WTC11 (cell line): Measurements from ENCODE around the gene CREB1.

Experiments used
- CREB1 ChIP-seq: sonication (generic); formaldehyde crosslinking; IDR thresholded peaks from 2 replicates; pipeline ENCODE4 v1.8.0; 2023; ENCODE audit warnings: mild to moderate bottlenecking, missing genetic modification reagents
- EMX1 ChIP-seq: fragments of 250-450 bp; sonication (Bioruptor Pico); IDR thresholded peaks from 2 replicates; pipeline ENCODE4 v1.8.0; 2021; ENCODE audit warnings: mild to moderate bottlenecking
- ETV6 ChIP-seq: sonication (generic); formaldehyde crosslinking; IDR thresholded peaks from 2 replicates; pipeline ENCODE4 v1.8.1; 2022; ENCODE audit warnings: mild to moderate bottlenecking, missing genetic modification reagents
- ZNF671 ChIP-seq: fragments of 250-450 bp; sonication (Bioruptor Pico); IDR thresholded peaks from 2 replicates; pipeline ENCODE4 v1.8.0; 2021; ENCODE audit warnings: mild to moderate bottlenecking
- TF ChIP-seq, protein P1 (sequence below): fragments of 200-600 bp; IDR thresholded peaks from 2 replicates; pipeline ENCODE4 v1.8.0; 2022; ENCODE audit warnings: antibody characterized with exemption
- TF ChIP-seq, protein P2 (sequence below): sonication (generic); formaldehyde crosslinking; IDR thresholded peaks from 2 replicates; pipeline ENCODE4 v1.8.1; 2023; ENCODE audit warnings: mild to moderate bottlenecking, missing genetic modification reagents, borderline replicate concordance
- TF ChIP-seq, protein P3 (sequence below): sonication (generic); formaldehyde crosslinking; IDR thresholded peaks from 2 replicates; pipeline ENCODE4 v1.8.1; 2023; ENCODE audit warnings: mild to moderate bottlenecking, missing genetic modification reagents, moderate library complexity
- TF ChIP-seq, protein P4 (sequence below): sonication (generic); formaldehyde crosslinking; IDR thresholded peaks from 2 replicates; pipeline ENCODE4 v1.8.1; 2023; ENCODE audit warnings: mild to moderate bottlenecking, missing genetic modification reagents
- TF ChIP-seq, protein P5 (sequence below): sonication (generic); formaldehyde crosslinking; conservative IDR thresholded peaks from 2 replicates; pipeline ENCODE4 v1.8.1; 2022; ENCODE audit warnings: mild to moderate bottlenecking, missing genetic modification reagents

DNA sequence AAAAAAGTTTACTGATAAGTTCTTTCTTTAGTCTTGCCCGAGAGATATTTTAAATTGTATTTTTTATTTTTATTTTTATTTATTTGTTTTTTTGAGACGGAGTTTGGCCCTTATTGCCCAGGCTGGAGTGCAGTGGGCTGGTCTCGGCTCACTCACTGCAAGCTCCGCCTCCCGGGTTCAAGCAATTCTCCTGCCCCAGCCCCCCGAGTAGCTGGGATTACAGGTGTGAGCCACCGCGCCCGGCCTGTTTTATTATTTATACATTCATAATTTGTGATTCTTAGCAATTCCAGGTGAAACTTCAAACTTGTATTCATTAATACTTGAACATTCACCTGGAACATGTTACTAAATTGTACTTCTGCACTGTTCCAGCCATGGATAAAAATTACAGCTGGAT is 2.9 kb downstream of the CREB1 start:
- TF ChIP-seq, protein P1, sequence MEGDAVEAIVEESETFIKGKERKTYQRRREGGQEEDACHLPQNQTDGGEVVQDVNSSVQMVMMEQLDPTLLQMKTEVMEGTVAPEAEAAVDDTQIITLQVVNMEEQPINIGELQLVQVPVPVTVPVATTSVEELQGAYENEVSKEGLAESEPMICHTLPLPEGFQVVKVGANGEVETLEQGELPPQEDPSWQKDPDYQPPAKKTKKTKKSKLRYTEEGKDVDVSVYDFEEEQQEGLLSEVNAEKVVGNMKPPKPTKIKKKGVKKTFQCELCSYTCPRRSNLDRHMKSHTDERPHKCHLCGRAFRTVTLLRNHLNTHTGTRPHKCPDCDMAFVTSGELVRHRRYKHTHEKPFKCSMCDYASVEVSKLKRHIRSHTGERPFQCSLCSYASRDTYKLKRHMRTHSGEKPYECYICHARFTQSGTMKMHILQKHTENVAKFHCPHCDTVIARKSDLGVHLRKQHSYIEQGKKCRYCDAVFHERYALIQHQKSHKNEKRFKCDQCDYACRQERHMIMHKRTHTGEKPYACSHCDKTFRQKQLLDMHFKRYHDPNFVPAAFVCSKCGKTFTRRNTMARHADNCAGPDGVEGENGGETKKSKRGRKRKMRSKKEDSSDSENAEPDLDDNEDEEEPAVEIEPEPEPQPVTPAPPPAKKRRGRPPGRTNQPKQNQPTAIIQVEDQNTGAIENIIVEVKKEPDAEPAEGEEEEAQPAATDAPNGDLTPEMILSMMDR, result no peak
- TF ChIP-seq ZNF671 (CRISPR knock-in tag), result no peak
- TF ChIP-seq, protein P2, sequence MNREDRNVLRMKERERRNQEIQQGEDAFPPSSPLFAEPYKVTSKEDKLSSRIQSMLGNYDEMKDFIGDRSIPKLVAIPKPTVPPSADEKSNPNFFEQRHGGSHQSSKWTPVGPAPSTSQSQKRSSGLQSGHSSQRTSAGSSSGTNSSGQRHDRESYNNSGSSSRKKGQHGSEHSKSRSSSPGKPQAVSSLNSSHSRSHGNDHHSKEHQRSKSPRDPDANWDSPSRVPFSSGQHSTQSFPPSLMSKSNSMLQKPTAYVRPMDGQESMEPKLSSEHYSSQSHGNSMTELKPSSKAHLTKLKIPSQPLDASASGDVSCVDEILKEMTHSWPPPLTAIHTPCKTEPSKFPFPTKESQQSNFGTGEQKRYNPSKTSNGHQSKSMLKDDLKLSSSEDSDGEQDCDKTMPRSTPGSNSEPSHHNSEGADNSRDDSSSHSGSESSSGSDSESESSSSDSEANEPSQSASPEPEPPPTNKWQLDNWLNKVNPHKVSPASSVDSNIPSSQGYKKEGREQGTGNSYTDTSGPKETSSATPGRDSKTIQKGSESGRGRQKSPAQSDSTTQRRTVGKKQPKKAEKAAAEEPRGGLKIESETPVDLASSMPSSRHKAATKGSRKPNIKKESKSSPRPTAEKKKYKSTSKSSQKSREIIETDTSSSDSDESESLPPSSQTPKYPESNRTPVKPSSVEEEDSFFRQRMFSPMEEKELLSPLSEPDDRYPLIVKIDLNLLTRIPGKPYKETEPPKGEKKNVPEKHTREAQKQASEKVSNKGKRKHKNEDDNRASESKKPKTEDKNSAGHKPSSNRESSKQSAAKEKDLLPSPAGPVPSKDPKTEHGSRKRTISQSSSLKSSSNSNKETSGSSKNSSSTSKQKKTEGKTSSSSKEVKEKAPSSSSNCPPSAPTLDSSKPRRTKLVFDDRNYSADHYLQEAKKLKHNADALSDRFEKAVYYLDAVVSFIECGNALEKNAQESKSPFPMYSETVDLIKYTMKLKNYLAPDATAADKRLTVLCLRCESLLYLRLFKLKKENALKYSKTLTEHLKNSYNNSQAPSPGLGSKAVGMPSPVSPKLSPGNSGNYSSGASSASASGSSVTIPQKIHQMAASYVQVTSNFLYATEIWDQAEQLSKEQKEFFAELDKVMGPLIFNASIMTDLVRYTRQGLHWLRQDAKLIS (CRISPR knock-in tag), result no peak
- TF ChIP-seq ETV6, result no peak
- no peak for TF ChIP-seq CREB1 (CRISPR knock-in tag)
- TF ChIP-seq, protein P3, sequence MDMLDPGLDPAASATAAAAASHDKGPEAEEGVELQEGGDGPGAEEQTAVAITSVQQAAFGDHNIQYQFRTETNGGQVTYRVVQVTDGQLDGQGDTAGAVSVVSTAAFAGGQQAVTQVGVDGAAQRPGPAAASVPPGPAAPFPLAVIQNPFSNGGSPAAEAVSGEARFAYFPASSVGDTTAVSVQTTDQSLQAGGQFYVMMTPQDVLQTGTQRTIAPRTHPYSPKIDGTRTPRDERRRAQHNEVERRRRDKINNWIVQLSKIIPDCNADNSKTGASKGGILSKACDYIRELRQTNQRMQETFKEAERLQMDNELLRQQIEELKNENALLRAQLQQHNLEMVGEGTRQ, result no peak
- TF ChIP-seq EMX1 (CRISPR knock-in tag), result no peak
- TF ChIP-seq, protein P4, sequence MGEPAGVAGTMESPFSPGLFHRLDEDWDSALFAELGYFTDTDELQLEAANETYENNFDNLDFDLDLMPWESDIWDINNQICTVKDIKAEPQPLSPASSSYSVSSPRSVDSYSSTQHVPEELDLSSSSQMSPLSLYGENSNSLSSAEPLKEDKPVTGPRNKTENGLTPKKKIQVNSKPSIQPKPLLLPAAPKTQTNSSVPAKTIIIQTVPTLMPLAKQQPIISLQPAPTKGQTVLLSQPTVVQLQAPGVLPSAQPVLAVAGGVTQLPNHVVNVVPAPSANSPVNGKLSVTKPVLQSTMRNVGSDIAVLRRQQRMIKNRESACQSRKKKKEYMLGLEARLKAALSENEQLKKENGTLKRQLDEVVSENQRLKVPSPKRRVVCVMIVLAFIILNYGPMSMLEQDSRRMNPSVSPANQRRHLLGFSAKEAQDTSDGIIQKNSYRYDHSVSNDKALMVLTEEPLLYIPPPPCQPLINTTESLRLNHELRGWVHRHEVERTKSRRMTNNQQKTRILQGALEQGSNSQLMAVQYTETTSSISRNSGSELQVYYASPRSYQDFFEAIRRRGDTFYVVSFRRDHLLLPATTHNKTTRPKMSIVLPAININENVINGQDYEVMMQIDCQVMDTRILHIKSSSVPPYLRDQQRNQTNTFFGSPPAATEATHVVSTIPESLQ, result no peak
- TF ChIP-seq, protein P5, sequence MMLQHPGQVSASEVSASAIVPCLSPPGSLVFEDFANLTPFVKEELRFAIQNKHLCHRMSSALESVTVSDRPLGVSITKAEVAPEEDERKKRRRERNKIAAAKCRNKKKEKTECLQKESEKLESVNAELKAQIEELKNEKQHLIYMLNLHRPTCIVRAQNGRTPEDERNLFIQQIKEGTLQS (CRISPR knock-in tag), result no peak
